Esophagus squamous epithelium (tissue), 5 donors: Measurements from ENCODE around the gene FGR. TPM values are rescaled to one million over a fixed set of nuclear protein-coding genes. Genes with fewer than 3 reads are reported as not detected.
A peak's percentile ranks its signal among the peaks of the same experiment; 100 is the strongest.

Experiments
- DNase-seq: peaks from one replicate; lab custom pipeline; 2025; lab: John Stamatoyannopoulos, UW
- H3K27ac ChIP-seq, 4 donors: fragments of 200-600 bp; sonication (generic); one replicate each; pipeline ENCODE4 v1.5.1; 2016 to 2019; ENCODE audit warnings: mild to moderate bottlenecking in 1 of 4
- H3K27me3 ChIP-seq, 4 donors: fragments of 200-600 bp; sonication (generic); 1 replicate in 3 of 4; 2 replicates in 1 of 4; pipeline versions ENCODE4 v1.5.1 to v1.6.0; 2017 to 2021; ENCODE audit warnings: antibody characterized with exemption in 1 of 4
- H3K36me3 ChIP-seq, 3 donors: fragments of 200-600 bp; sonication (generic); one replicate each; pipeline ENCODE4 v1.5.1; 2016 to 2019
- H3K4me1 ChIP-seq, 3 donors: fragments of 200-600 bp; sonication (generic); one replicate each; pipeline ENCODE4 v1.5.1; 2017 to 2019
- H3K4me3 ChIP-seq, 4 donors: fragments of 200-600 bp; sonication (generic); 1 replicate in 3 of 4; 2 replicates in 1 of 4; pipeline ENCODE4 v1.5.1; 2016 to 2019; ENCODE audit warnings: mild to moderate bottlenecking in 2 of 4, moderate library complexity in 1 of 4
- H3K9me3 ChIP-seq, 3 donors: fragments of 200-600 bp; sonication (generic); one replicate each; pipeline ENCODE4 v1.5.1; 2016 to 2019
- POLR2A ChIP-seq, 4 donors: fragments of 450-650 bp; IDR thresholded peaks; one replicate each; pipeline ENCODE4 v1.6.1; 2017; ENCODE audit warnings: antibody characterized with exemption in 4 of 4, mild to moderate bottlenecking in 4 of 4, moderate library complexity in 3 of 4
- WGBS, 2 donors: methylation state at CpG; one replicate each; pipeline ENCODE4 v1.1.5; 2018; 5-methylcytosine and 5-hydroxymethylcytosine counted together
- intact Hi-C: fragments of 100-400 bp; cut with DNase I; formaldehyde crosslinking; loops from one replicate; pipeline ENCODE4 v1.15.0; 2022
- total RNA-seq, 4 donors: library from RNA; depleted of rRNA; stranded (reverse); fragments of >200 nt; gene quantifications; one replicate each; pipeline ENCODE4 v1.1.0, GENCODE V29; 2016
- TF ChIP-seq, protein P1 (sequence below), 6 experiments: fragments of 450-650 bp in 4 of 6; fragments of 200-600 bp in 2 of 6; sonication (generic) in 2 of 6; IDR thresholded peaks; one replicate each; pipeline ENCODE4 v1.5.1; 2016 to 2019; ENCODE audit warnings: antibody characterized with exemption in 6 of 6, mild to moderate bottlenecking in 4 of 6, moderate library complexity in 4 of 6
- donor health status: DM: yes; HTN: yes; CAD: no.

Gene FGR
- total RNA-seq, 4 donors from 2014 or later = 1.2 to 12.4 (median 7.5) TPM

DNA sequence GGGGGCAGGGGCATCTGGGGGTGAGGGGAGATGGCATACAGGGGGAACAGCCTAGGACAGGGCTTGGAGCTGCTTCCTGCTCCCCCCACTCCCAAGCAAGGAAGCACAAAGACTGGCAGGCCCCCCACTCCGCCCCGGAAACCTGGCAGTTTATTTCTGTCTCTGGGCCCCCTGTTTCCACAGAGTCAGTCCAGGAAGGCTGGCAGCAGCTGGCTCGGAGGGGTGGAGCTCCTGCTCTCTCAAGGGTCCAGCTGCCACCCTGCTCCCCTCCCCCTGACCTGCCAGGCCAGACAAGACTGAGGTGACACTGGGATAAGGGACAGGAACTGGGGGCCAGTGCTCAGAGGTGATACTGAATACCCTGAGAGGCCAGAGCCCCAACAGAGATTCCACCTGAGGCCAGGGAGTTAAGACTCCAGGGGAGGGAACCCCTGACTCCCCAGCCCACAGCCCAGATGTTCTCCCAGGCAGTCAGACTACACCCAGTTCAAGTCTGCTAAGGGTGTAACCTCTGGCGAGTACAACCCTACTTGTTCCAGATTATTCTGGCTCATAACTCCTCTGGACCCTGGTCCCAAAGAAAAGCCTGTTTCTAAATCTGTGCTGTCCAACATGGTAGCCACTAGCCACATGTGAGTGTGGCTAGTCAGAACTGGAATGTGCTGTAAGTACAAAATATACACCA lies 57.3 kb downstream of the FGR start:
- Histone ChIP-seq H3K4me1 (peaks cover 51 to 100% (median 58%) of the 10 kb centered on the region in 3 donors), H3K27me3 (no peaks in the 10 kb centered on the region), H3K36me3 (peaks cover 0 to 8% (median 0%) of the 10 kb centered on the region in 3 donors), H3K27ac (peak overlapping the region; percentile 55 to 97 (median 96)), H3K4me3 (no peak overlapping the region), H3K9me3 (no peaks in the 10 kb centered on the region)
- no peak for DNase-seq
- intact Hi-C loops = no loop called here
- TF ChIP-seq, protein P1, sequence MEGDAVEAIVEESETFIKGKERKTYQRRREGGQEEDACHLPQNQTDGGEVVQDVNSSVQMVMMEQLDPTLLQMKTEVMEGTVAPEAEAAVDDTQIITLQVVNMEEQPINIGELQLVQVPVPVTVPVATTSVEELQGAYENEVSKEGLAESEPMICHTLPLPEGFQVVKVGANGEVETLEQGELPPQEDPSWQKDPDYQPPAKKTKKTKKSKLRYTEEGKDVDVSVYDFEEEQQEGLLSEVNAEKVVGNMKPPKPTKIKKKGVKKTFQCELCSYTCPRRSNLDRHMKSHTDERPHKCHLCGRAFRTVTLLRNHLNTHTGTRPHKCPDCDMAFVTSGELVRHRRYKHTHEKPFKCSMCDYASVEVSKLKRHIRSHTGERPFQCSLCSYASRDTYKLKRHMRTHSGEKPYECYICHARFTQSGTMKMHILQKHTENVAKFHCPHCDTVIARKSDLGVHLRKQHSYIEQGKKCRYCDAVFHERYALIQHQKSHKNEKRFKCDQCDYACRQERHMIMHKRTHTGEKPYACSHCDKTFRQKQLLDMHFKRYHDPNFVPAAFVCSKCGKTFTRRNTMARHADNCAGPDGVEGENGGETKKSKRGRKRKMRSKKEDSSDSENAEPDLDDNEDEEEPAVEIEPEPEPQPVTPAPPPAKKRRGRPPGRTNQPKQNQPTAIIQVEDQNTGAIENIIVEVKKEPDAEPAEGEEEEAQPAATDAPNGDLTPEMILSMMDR (IDR thresholded peaks at IDR 0.05) = no peak
- TF ChIP-seq POLR2A (IDR thresholded peaks at IDR 0.05) = no peak
- 20 to 33% methylated on average over 1 of the region's 4 CpGs for WGBS, 2 donors

DNA sequence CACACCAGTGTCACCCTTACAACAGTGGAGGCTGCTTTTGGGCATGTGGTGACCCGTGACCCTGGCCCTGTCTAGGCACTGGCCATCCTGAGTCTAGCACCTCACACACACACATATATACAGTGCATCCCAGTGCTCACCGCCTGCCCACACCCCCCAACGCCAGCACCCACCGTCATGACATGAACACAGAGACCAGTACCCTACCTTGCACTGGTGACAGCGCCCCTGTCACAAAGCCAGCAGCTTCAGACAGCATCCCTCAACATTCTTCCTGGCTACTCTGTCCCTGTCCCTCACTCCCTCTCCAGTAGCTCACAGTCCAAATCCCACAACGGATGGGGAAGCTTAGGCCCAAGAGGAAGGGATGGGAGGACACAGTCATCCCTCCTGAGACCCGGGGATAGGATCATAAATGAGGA lies 58.2 kb downstream of the FGR start:
- Histone ChIP-seq H3K4me1 (peaks cover 59 to 100% (median 67%) of the 10 kb centered on the region in 3 donors), H3K4me3 (no peak overlapping the region), H3K9me3 (no peaks in the 10 kb centered on the region), H3K27ac (peak overlapping the region; percentile 55 to 97 (median 96)), H3K36me3 (peaks cover 0 to 2% (median 0%) of the 10 kb centered on the region in 3 donors), H3K27me3 (no peaks in the 10 kb centered on the region)
- TF ChIP-seq, protein P1 (IDR thresholded peaks at IDR 0.05) = no peak
- no peak for TF ChIP-seq POLR2A (IDR thresholded peaks at IDR 0.05)
- WGBS, 2 donors = 8 to 64% methylated on average over 2 to 4 of the region's 7 CpGs
- intact Hi-C loops = no loop called here
- no peak for DNase-seq

DNA sequence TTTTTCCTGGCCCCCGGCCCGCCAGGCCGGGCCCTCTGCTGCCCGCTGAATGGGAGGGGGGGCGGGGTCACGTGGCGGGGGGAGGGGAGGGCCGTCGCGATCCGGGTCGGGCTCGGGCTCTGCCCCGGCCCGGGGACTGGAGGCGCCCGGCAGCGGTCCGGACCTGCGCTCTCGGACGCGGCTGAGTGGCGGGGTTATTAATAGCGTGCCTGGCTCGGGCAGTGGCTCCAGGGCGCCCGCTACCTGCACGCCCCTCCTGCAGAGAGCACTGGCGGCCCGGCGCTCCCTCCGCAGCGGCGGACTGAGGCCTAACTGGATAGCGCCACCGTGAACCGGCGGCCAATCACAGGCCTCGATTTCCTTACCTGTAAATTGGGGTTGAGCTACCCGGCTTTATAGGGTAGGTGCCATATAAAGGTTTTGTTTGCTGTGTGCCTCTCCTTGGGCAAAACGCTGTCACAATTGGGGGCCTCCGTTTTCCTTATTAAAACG lies 59.1 kb downstream of the FGR start:
- DNase-seq = no peak
- WGBS, 2 donors = 2 to 27% methylated on average over 4 to 9 of the region's 44 CpGs
- intact Hi-C loops = no loop called here

DNA sequence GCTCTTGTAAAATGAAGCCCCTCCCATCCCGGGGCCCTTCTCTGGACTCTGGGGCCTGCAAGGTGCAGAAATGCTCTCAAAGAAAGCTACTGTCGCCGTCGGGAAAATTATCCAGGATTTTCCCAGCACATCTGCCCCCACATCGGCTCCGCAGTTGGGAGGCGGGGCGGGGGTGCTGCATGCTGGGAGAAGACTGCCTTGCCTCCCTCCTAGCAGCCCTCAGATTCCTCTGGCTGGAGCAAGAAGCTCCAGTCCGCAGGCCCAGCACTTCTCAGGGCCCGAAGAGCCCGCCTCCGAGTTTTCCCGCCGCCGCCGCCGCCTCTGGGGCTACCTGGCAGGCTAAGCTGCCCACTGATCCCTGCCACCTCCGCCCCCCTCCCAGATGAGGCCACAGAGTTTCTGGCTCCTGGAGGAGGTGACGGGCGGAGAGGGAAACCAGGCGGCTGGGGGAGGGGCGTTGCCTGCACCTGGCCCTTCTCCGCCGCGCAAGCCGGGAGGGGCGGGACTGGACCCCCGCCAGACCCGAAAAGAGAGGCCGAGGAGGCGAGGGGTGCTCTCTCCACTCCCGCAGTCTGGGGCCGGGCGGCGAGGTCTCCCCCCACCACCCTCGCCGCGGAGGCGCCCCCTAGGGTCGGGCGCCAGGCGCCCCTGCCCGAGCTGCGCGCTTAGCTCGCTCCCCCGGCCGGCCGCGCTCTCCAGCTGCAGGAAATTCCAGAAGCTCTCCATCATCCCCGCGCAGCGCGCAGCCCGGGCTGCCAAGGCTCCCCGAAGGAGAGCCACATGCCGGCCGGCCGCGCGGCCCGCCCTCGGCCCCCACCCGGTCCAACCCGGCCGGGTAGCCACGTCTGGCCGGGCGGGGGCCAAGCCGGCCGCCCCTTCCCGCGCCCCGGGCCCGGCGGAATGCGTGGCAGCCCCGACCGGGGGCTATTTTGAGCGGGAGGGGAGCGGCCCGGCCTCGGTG lies 59.8 kb downstream of the FGR start:
- Histone ChIP-seq H3K4me1 (peaks cover 74 to 100% (median 83%) of the 10 kb centered on the region in 3 donors), H3K36me3 (no peaks in the 10 kb centered on the region), H3K4me3 (peak overlapping the region; percentile 24 to 74 (median 44)), H3K27ac (peak overlapping the region; percentile 55 to 97 (median 96)), H3K27me3 (no peaks in the 10 kb centered on the region), H3K9me3 (no peaks in the 10 kb centered on the region)
- no peak for TF ChIP-seq POLR2A (IDR thresholded peaks at IDR 0.05)
- TF ChIP-seq, protein P1 (IDR thresholded peaks at IDR 0.05) = peak in 1 of 6 experiments; percentile 2
- DNase-seq = no peak
- intact Hi-C loops = no loop called here
- WGBS, 2 donors = 11% methylated on average over 17 of the region's 83 CpGs; no CpG with 5 or more reads in 1 of the 2 donors

More for the DNA sequence above, 59.1 kb downstream of the FGR start:
- Histone ChIP-seq H3K4me1 (peaks cover 68 to 100% (median 76%) of the 10 kb centered on the region in 3 donors), H3K27me3 (no peaks in the 10 kb centered on the region), H3K9me3 (no peaks in the 10 kb centered on the region), H3K27ac (peak overlapping the region; percentile 55 to 97 (median 96)), H3K36me3 (no peaks in the 10 kb centered on the region), H3K4me3 (peak overlapping the region; percentile 24 to 74 (median 44))
- TF ChIP-seq POLR2A (IDR thresholded peaks at IDR 0.05) = no peak
- TF ChIP-seq, protein P1 (IDR thresholded peaks at IDR 0.05) = no peak
